NCI-H2029 (cell line): Measurements from ENCODE around the gene DDX3Y.

ENCODE experiments used
- DNase-seq: peaks from one replicate; lab custom pipeline; 2025; lab: John Stamatoyannopoulos, UW

The DDX3Y gene

GRCh38 chrY:12904618-12905516 is at the start of gene DDX3Y:
DDX3Y (plus strand) TSS chrY:12904868; CDS start chrY:12904937, 69 bp downstream.
- DNase-seq = no peak

GRCh38 chrY:12855791-12856275 is 48.8 kb upstream of the DDX3Y start:
- no peak for DNase-seq

DNA sequence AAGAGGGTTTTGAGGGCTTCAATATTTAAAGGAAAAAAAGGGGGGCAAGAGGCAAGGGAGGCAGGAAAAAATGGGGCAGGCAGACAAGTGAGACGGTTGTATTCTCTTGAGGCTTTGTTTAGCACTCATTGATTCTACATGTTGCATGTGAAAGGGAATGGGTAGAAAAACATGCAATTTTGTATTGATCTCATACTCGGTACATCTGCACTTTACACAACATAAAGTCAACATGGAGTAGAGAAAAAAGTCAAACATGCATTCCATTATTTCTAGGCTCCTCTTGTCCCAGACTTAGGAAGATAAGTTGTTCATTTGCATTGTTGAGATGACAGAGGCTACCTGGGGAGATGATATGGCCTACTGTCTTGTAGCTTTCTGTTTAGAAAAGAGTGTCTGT is 36.7 kb upstream of the DDX3Y start:
- DNase-seq = no peak

- no peak for DNase-seq
Measured at GRCh38 chrY:12896973-12897372, 7.7 kb upstream of the DDX3Y start.

GRCh38 chrY:12898604-12899003 is 6.1 kb upstream of the DDX3Y start:
- no peak for DNase-seq

- DNase-seq = no peak
Measured at GRCh38 chrY:12905517-12905872, 827 bp downstream of the DDX3Y start.

- DNase-seq = no peak
Measured at GRCh38 chrY:12905895-12906294, 1.2 kb downstream of the DDX3Y start.

DNA sequence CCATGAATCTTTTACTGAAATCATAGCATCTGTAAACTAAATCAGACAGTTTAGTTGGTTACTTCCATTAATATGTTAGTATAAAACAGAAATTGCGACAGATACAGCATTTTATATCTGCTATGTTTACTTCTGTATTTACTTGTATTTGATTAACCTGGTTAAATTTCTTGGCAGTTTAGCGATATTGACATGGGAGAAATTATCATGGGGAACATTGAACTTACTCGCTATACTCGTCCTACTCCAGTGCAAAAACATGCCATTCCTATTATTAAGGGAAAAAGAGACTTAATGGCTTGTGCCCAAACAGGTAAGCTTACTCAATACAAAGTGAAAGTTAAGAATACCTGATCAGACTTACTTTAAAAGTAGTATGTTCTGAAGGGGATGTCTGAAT is 8.9 kb downstream of the DDX3Y start:
- no peak for DNase-seq

DNA sequence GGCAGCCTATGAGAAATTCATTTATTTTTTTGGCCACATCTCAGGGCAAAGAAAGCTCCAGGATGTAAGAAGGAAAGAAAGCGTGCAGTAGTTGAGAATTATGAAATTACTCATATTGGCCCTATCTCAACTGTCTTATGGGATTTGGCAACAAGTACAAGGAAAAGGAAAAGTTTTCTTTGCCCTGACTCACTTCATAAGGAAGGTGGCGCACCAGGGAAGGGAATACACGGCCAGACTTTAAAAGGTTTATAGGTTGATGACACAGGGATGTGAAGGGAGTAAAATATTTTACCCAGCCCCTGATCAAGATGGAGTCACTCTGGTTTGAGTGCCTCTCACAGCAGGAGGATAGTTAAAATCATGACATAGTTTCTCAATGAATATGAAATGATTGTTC is 23.4 kb downstream of the DDX3Y start:
- no peak for DNase-seq

DNA sequence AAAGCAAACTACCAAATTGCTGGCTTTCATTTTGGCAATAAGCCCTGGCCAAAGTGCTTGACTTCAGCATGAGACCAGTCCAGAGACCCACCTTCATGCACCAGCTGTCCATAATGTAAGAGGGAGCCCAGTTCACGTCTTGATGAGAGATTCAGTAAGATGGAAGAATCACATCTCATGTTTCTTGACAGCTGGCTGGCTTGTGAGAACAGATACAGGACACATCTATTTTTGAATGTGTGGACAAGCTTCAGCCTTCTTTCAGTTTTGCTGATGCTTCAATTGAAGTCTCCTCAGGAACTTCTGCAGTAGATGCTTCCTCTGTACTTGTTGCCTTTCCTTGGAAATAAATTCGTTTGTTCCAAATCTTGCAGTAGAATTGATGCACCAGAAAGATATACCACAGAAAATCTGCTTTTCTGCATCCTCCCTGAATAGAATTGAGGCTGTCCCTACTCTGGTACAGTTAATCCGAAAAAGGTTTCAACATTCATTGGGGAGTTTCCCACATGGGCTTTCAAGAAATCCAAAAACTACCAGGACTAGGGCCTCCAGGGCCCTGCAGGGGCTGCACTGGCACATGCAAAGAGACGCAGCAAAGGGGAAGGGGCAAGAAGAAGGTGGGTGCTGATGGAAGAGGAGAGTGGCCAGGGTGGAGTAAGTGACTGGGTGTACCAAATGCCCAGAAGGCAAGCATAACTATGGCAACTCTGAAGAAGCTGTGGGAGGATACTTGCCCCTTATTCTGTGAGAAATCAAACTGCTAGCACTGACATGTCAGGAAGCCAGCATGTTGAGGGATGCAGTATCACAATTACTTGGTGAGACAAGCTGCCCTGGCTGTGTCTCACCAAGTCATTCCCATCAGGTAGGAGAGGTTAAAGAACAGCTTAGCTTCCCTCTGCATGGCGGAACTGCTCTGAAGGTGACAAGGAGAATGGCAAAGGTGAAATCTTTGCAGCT is 37.3 kb downstream of the DDX3Y start:
- no peak for DNase-seq
